Measurements from ENCODE around the gene PDSS2. TPM values are rescaled to one million over a fixed set of nuclear protein-coding genes. Genes with fewer than 3 reads are reported as not detected.

The PDSS2 gene
- total RNA-seq, 1 donor from 2014 or later, result 13.4 TPM

GRCh38 chr6:107186047-107186446 lies 273.3 kb downstream of the PDSS2 start:
- H3K36me3 ChIP-seq (ENCODE audit: control insufficient read depth, insufficient read depth, low read length), result no peaks in the 10 kb centered on the region
- no peak for DNase-seq (ENCODE audit: low read depth)
- no peak for TF ChIP-seq CTCF (IDR thresholded peaks at IDR 0.05; ENCODE audit: insufficient read depth, low read length, poor library complexity, severe bottlenecking)
- H3K4me3 ChIP-seq (ENCODE audit: low read depth, low read length), result no peak overlapping the region
- H3K27me3 ChIP-seq (ENCODE audit: control insufficient read depth, insufficient read depth, low read length), result no peaks in the 10 kb centered on the region

- DNase-seq (ENCODE audit: low read depth), result no peak
- no peak for TF ChIP-seq CTCF (IDR thresholded peaks at IDR 0.05; ENCODE audit: insufficient read depth, low read length, poor library complexity, severe bottlenecking)
- Histone ChIP-seq H3K27me3 (ENCODE audit: control insufficient read depth, insufficient read depth, low read length) (no peaks in the 10 kb centered on the region), H3K4me3 (ENCODE audit: low read depth, low read length) (no peak overlapping the region), H3K36me3 (ENCODE audit: control insufficient read depth, insufficient read depth, low read length) (no peaks in the 10 kb centered on the region)
Measured at GRCh38 chr6:107185391-107185970, 273.9 kb downstream of the PDSS2 start.

- no peaks in the 10 kb centered on the region for H3K36me3 ChIP-seq (ENCODE audit: control insufficient read depth, insufficient read depth, low read length)
- no peak overlapping the region for H3K4me3 ChIP-seq (ENCODE audit: low read depth, low read length)
- no peak for DNase-seq (ENCODE audit: low read depth)
- H3K27me3 ChIP-seq (ENCODE audit: control insufficient read depth, insufficient read depth, low read length), result no peaks in the 10 kb centered on the region
- no peak for TF ChIP-seq CTCF (IDR thresholded peaks at IDR 0.05; ENCODE audit: insufficient read depth, low read length, poor library complexity, severe bottlenecking)
Measured at GRCh38 chr6:107184435-107184834, 274.9 kb downstream of the PDSS2 start.

GRCh38 chr6:107180099-107180498 lies 279.3 kb downstream of the PDSS2 start:
- Histone ChIP-seq H3K27me3 (ENCODE audit: control insufficient read depth, insufficient read depth, low read length) (no peaks in the 10 kb centered on the region), H3K4me3 (ENCODE audit: low read depth, low read length) (no peak overlapping the region), H3K36me3 (ENCODE audit: control insufficient read depth, insufficient read depth, low read length) (no peaks in the 10 kb centered on the region)
- TF ChIP-seq CTCF (IDR thresholded peaks at IDR 0.05; ENCODE audit: insufficient read depth, low read length, poor library complexity, severe bottlenecking), result no peak
- DNase-seq (ENCODE audit: low read depth), result no peak

GRCh38 chr6:107179004-107179403 lies 280.4 kb downstream of the PDSS2 start:
- TF ChIP-seq CTCF (IDR thresholded peaks at IDR 0.05; ENCODE audit: insufficient read depth, low read length, poor library complexity, severe bottlenecking), result peak; percentile 23
- DNase-seq (ENCODE audit: low read depth), result no peak
- Histone ChIP-seq H3K27me3 (ENCODE audit: control insufficient read depth, insufficient read depth, low read length) (no peaks in the 10 kb centered on the region), H3K4me3 (ENCODE audit: low read depth, low read length) (no peak overlapping the region), H3K36me3 (ENCODE audit: control insufficient read depth, insufficient read depth, low read length) (no peaks in the 10 kb centered on the region)

- TF ChIP-seq CTCF (IDR thresholded peaks at IDR 0.05; ENCODE audit: insufficient read depth, low read length, poor library complexity, severe bottlenecking), result no peak
- H3K27me3 ChIP-seq (ENCODE audit: control insufficient read depth, insufficient read depth, low read length), result no peaks in the 10 kb centered on the region
- DNase-seq (ENCODE audit: low read depth), result no peak
- H3K4me3 ChIP-seq (ENCODE audit: low read depth, low read length), result no peak overlapping the region
- no peaks in the 10 kb centered on the region for H3K36me3 ChIP-seq (ENCODE audit: control insufficient read depth, insufficient read depth, low read length)
Measured at GRCh38 chr6:107173779-107174178, 285.6 kb downstream of the PDSS2 start.
